HTR-8/SVneo (cell line): ENCODE data around the gene FAM53B.
A peak's percentile ranks its signal among the peaks of the same experiment; 100 is the strongest.

Source experiments
- DNase-seq: peaks from one replicate; pipeline ENCODE4 v3.0.0; 2011; ENCODE audit warnings: low spot score, mixed read lengths; ENCODE audit not compliant: insufficient read length
- FAIRE-seq: peaks from 2 replicates; lab custom pipeline; 2011; peaks lifted over from hg19 to GRCh38; lab: Jason Lieb, UNC

Gene FAM53B

GRCh38 chr10:124685261-124685660, 58.9 kb downstream of the FAM53B start:
- no peak for FAIRE-seq
- no peak for DNase-seq

- DNase-seq (no peak), FAIRE-seq (no peak)
Measured at GRCh38 chr10:124683814-124684213, 60.4 kb downstream of the FAM53B start.

- FAIRE-seq (no peak), DNase-seq (no peak)
Measured at GRCh38 chr10:124681626-124682552, 62.3 kb downstream of the FAM53B start.

GRCh38 chr10:124681091-124681490, 63.1 kb downstream of the FAM53B start:
- DNase-seq (no peak), FAIRE-seq (no peak)

- no peak for DNase-seq
- FAIRE-seq, result no peak
Measured at GRCh38 chr10:124680675-124681074, 63.5 kb downstream of the FAM53B start.

GRCh38 chr10:124679401-124679800, 64.8 kb downstream of the FAM53B start:
- DNase-seq, result no peak
- no peak for FAIRE-seq

GRCh38 chr10:124678557-124679240, 65.5 kb downstream of the FAM53B start:
- FAIRE-seq (no peak), DNase-seq (no peak)

GRCh38 chr10:124677749-124678556, 66.2 kb downstream of the FAM53B start:
- DNase-seq (no peak), FAIRE-seq (no peak)

- DNase-seq (no peak), FAIRE-seq (no peak)
Measured at GRCh38 chr10:124677293-124677699, 66.9 kb downstream of the FAM53B start.

GRCh38 chr10:124676416-124677062, 67.6 kb downstream of the FAM53B start:
- no peak for FAIRE-seq
- DNase-seq, result no peak

GRCh38 chr10:124675824-124676223, 68.4 kb downstream of the FAM53B start:
- no peak for FAIRE-seq

GRCh38 chr10:124675261-124675660, 68.9 kb downstream of the FAM53B start:
- DNase-seq (no peak), FAIRE-seq (no peak)

More at GRCh38 chr10:124675824-124676223, 68.4 kb downstream of the FAM53B start:
- no peak for DNase-seq

GRCh38 chr10:124674768-124675222, 69.4 kb downstream of the FAM53B start:
- FAIRE-seq (no peak), DNase-seq (no peak)

GRCh38 chr10:124672181-124672638, 72.0 kb downstream of the FAM53B start:
- no peak for FAIRE-seq
- no peak for DNase-seq

- FAIRE-seq, result no peak
- peak; percentile 33 for DNase-seq
Measured at GRCh38 chr10:124671486-124672075, 72.6 kb downstream of the FAM53B start.

- DNase-seq (no peak), FAIRE-seq (no peak)
Measured at GRCh38 chr10:124670849-124671248, 73.3 kb downstream of the FAM53B start.

GRCh38 chr10:124669824-124670654, 74.1 kb downstream of the FAM53B start:
- FAIRE-seq, result no peak
- DNase-seq, result no peak

GRCh38 chr10:124669141-124669823, 74.9 kb downstream of the FAM53B start:
- FAIRE-seq, result no peak
- no peak for DNase-seq
